ENCODE results near the gene SERPINB10.

SERPINB10 gene

DNA sequence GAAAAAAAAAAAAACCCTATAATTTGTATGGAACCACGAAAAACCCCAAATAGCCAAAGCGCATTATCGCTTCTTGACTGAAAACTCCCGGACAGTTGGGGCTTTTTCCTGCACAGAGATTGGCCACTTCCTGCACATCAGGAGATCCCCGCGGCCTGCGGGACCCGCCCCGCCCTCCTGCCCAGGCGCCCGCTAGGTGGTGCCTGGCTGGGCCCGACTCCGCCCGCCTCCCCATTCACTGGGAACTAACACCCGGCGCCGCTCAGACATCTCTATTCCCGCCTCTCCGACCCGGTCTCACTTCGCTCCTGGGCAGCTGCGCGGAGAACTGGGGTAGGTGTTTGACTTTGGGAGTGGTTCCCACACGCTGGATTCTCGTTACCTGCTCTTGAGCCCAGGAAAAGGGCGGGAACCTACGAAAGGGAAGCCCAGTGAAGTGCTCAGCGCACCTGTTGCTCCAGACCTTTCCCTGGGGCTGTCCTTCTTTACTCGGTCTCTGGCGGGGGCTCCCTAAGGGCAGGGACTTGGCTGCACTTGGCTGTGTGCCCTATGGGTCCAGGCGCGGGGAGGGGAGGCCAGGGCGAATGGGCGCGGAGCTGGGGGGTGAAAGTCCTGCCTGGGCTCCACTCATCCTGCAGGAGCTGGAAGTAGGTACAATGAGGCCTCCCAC lies 41.4 kb downstream of the SERPINB10 start, which contains the start of gene HMSD:
Gene HMSD (plus strand): TSS at position 234 of the 670 bp plus-strand sequence. CDS start 4,155 bp downstream, outside the sequence.
- peak; percentile 74 for DNase-seq (ENCODE audit: low spot score)

GRCh38 chr18:63951302-63951705 lies 43.5 kb downstream of the SERPINB10 start:
- no peak for DNase-seq (ENCODE audit: low spot score)

DNA sequence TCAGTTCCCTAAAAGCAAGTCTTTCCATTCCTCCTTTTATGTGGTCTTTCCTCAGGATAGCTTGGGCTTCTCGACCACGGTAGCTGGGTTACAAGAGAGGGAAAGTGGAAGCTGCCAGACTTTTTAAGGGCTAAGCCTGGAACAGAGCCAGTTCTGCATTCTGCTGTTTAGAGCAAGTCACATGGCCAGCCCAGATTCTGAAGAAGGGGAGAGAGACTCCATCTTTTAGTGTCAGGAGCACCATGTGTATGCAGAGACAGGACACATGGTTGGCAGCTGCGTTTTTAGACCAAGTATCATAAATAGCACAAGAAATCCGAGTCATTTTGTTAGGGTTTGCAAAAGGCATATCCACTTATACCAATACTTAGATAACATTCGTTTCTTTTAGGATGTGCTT lies 46.1 kb downstream of the SERPINB10 start:
- DNase-seq (ENCODE audit: low spot score): no peak

DNA sequence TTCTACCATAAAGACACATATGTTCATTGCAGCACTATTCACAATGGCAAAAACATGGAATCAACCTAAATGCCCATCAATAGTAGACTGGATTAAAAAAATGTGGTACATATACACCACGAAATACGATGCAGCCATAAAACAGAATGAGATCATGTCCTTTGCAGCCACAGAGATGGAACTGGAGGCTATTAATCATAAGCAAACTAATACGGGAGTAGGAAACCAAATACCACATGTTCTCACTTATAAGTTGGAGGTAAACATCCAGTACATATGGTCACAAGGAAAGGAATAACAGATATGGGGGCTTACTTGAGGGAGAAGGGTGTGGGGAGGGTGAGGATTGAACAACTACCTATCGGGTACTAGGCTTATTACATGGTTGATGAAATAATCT lies 49.0 kb downstream of the SERPINB10 start:
- no peak for DNase-seq (ENCODE audit: low spot score)

DNA sequence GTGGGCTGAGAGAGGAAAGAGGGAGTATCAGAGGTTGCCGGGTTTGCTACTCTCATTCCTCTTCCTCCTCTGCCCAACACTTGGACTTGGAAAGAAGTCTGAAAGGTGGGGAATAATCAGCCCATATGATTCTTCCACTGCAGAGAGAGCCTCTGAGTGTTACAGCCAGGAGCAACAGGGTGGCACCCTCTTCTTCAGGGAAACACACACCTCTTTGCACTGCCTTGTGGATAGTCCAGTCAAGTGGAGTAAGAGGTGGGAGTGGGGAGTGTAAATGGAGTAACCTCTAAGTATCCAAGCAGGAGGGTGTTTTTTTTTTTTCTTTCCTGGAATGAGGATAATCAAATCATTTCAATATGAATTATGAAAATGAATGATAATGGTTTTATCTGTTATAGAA lies 53.1 kb downstream of the SERPINB10 start:
- DNase-seq (ENCODE audit: low spot score): no peak

- no peak for DNase-seq (ENCODE audit: low spot score)
Measured at GRCh38 chr18:63961435-63961980, 53.8 kb downstream of the SERPINB10 start.

GRCh38 chr18:63962137-63962536 lies 54.4 kb downstream of the SERPINB10 start:
- DNase-seq (ENCODE audit: low spot score): no peak

DNA sequence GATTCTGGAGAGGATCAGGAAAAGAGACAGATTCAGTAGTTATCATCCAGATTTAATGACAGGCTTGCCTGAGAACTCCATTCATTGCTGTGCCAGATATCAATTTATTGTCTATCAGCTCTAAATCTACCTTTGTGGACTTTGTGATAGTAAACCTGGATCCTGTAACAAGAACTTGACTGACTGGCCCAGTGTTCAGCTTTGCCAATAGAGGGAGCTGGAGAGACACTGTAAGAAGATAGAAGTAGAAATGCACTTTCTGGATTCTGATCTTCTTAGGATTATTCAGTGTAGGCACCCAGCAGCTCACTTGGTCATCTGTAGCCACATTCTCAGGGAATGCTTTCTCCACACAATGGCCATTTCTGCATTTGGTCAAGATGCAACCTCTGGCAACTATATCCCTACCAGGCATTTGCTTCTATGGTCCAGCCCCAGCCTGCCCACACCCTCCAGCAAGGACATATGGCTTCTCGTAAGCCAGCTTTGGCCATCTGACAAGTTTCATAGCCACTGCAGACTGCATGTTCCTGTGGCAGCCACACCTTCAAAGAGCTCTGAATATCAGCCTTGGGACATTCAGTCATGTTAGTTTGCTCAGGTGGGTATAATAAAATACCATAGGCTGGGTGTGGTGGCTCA lies 56.0 kb downstream of the SERPINB10 start:
- peak; percentile 69 for DNase-seq (ENCODE audit: low spot score)

- no peak for DNase-seq (ENCODE audit: low spot score)
Measured at GRCh38 chr18:63964908-63965307, 57.1 kb downstream of the SERPINB10 start.

DNA sequence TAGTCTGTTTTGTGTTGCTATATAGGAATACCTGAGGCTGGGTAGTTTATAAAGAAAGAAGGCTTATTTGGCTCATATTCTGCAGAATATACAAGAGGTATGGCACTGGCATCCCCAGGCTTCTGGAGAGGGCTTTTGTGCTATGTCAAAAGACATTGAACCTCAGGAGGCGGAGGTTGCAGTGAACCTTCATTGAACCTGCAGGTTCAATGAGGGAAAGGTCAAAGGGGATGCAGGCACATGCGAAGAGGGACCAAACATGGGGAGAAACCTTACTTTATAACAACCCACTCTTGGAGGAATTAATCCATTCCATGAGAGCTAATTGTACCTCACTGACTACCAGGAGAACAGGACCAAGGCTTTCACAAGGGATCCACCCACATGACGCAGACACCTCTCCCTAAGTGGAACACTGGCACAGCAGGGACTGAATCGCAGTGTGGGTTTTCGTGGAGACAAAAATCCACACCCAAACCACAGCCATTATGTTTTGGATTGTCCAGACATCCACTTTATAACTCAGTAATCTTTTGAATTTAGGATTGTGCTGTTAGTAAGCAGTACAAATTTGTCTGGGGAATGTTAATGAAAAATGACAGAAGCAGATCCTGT lies 58.1 kb downstream of the SERPINB10 start:
- DNase-seq (ENCODE audit: low spot score): no peak

GRCh38 chr18:63969942-63970808 lies 62.4 kb downstream of the SERPINB10 start, which contains the start of gene SERPINB8:
TSS of gene SERPINB8 (plus strand) at chr18:63970081. CDS start at chr18:63978309, 8,228 bp downstream.
- peak; percentile 98 for DNase-seq (ENCODE audit: low spot score)

DNA sequence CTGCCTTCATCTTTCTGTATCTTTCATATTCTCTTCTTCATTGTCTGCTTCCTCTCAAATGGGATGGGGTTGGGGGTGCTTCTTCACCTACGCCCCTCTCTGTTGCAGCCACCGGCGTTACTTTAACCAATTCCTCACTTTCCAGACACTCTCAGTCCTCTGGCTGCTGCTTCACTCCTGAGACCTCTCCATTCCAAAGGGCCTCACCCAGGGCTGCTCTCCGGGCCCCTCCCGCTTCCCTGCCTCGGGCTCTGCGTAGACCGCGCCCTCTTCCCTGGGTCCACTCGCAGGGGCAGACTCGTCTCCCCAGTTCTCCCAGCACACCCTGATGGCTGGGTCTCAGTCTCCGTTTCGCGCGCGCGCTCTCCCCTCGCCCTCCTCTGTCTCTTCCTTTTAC lies 63.0 kb downstream of the SERPINB10 start:
- peak; percentile 58 for DNase-seq (ENCODE audit: low spot score)

GRCh38 chr18:63971320-63972001 lies 63.7 kb downstream of the SERPINB10 start:
- no peak for DNase-seq (ENCODE audit: low spot score)

- DNase-seq (ENCODE audit: low spot score): no peak
Measured at GRCh38 chr18:63972002-63972376, 64.2 kb downstream of the SERPINB10 start.

GRCh38 chr18:63974991-63975390 lies 67.2 kb downstream of the SERPINB10 start:
- DNase-seq (ENCODE audit: low spot score): no peak

- no peak for DNase-seq (ENCODE audit: low spot score)
Measured at GRCh38 chr18:63975628-63976027, 67.9 kb downstream of the SERPINB10 start.

DNA sequence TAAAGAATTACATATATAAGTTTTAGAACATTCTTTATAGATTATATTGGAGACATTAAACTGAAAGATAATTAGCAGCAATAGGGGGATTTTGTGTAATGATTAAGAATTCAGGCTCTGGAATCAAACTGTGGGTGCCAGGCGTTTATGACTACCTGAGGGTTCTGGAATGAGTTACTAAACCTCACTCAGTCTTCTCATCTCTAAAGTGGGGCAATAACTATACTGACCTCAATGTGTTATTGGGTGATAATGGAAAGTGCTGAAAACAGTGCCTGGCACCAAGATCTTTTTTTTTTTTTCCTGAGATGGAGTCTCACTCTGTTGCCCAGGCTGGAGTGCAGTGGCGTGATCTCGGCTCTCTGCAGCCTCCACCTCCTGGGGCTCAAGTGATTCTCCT lies 69.3 kb downstream of the SERPINB10 start:
- no peak for DNase-seq (ENCODE audit: low spot score)

DNA sequence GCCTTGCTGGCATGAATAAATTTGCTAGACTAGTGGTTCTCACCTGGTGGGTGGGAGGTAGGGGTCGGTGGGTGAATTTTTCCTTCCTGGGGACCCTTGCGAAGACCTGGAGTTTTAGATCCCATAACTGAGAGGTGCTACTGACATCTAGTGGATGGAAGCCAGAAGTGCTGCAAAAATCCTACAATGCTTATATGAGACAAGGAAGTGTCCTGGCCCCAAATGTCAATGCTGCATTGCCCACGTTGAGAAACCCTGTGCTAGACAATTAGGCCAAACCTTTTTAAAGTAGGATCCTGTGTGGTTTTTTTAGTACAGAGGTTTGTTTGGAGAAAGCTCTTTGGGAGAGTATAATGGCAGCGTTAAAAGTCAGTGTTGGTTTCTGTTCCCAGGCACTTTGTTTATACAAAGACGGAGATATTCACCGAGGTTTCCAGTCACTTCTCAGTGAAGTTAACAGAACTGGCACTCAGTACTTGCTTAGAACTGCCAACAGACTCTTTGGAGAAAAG lies 71.7 kb downstream of the SERPINB10 start:
- DNase-seq (ENCODE audit: low spot score): peak; percentile 75

GRCh38 chr18:63980027-63980426 lies 72.3 kb downstream of the SERPINB10 start:
- DNase-seq (ENCODE audit: low spot score): no peak

DNA sequence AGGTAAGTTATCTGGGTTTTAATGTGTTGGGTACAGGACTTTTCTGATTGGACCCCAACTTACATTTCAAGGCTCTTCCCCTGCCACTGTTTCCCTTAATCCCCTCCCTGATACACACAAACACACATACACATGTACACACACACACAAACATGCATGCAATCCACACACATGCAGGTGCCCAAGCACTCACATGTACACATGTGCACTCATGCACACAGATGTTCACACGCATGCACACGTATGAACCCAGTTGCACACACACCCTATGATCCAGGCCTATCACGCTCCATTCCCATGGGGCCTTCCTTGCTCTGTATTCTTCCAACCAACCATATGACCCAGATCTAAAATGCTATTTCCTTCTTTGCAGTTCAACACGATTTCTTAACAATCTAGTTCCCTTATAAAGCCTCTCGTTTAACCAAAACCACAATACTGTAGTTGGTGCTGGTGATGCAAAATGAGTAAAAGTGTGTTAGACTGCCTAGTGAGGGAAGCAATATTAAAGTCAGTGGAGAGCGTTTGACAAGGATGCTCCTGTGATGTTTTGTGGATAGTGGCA lies 73.2 kb downstream of the SERPINB10 start:
- no peak for DNase-seq (ENCODE audit: low spot score)

DNA sequence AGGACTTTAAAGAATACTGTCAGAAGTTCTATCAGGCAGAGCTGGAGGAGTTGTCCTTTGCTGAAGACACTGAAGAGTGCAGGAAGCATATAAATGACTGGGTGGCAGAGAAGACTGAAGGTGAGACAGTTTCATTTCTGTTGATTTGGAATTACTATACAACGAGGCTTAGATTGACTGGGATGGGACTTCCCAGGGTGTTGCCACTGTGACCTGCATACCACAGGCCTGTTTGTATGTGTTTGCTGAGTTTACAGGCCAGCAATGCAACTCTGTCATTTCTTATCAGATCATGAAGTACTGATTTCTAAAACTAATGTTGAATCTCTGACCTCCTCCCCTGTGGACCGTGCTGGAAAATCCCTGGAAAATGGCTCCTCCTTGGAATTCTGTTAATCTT lies 74.0 kb downstream of the SERPINB10 start:
- no peak for DNase-seq (ENCODE audit: low spot score)
